ENCODE measurements around the gene CNTNAP2. TPM values are rescaled to one million over a fixed set of nuclear protein-coding genes. Genes with fewer than 3 reads are reported as not detected.

CNTNAP2 gene
- total and polyA plus RNA-seq, 12 donors = 0.07 to 0.77 (median 0.24) TPM

- H3K27ac ChIP-seq = no peak overlapping the region
- WGBS, 2 donors = 54 to 55% methylated on average over 1 of the region's 1 CpG
- ATAC-seq (no peak), DNase-seq (no peak)
- intact Hi-C loops (cut with DNase I) = no loop called here
- no peak overlapping the region for H3K4me3 ChIP-seq
- H3K9me3 ChIP-seq = peaks cover 0 to 18% (median 0%) of the 10 kb centered on the region in 11 donors
- TF ChIP-seq CTCF (IDR thresholded peaks at IDR 0.05) = no peak
- H3K27me3 ChIP-seq = no peaks in the 10 kb centered on the region
- no peaks in the 10 kb centered on the region for H3K36me3 ChIP-seq
- H3K4me1 ChIP-seq = no peaks in the 10 kb centered on the region
Observed at GRCh38 chr7:146262527-146262926, 145.9 kb downstream of the CNTNAP2 start.

GRCh38 chr7:146276888-146277287, 160.3 kb downstream of the CNTNAP2 start:
- no peak overlapping the region for H3K4me3 ChIP-seq
- H3K27me3 ChIP-seq = no peaks in the 10 kb centered on the region
- no peak overlapping the region for H3K27ac ChIP-seq
- 76 to 77% methylated on average over 3 of the region's 3 CpGs for WGBS, 2 donors
- no peak for TF ChIP-seq CTCF (IDR thresholded peaks at IDR 0.05)
- DNase-seq = no peak
- intact Hi-C loops (cut with DNase I) = no loop called here
- H3K4me1 ChIP-seq = no peaks in the 10 kb centered on the region
- no peaks in the 10 kb centered on the region for H3K9me3 ChIP-seq
- no peaks in the 10 kb centered on the region for H3K36me3 ChIP-seq
- ATAC-seq = no peak

GRCh38 chr7:146285418-146285817, 168.8 kb downstream of the CNTNAP2 start:
- Histone ChIP-seq H3K27ac (no peak overlapping the region), H3K9me3 (peaks cover 0 to 3% (median 0%) of the 10 kb centered on the region in 11 donors), H3K4me3 (no peak overlapping the region), H3K36me3 (no peaks in the 10 kb centered on the region), H3K4me1 (no peaks in the 10 kb centered on the region), H3K27me3 (no peaks in the 10 kb centered on the region)
- no peak for DNase-seq
- no peak for ATAC-seq
- TF ChIP-seq CTCF (IDR thresholded peaks at IDR 0.05) = no peak
- intact Hi-C loops (cut with DNase I) = no loop called here
- WGBS, 2 donors = 93% methylated on average over 1 of the region's 3 CpGs

- ATAC-seq (no peak), DNase-seq (no peak)
- intact Hi-C loops (cut with DNase I) = no loop called here
- H3K4me3 ChIP-seq = no peak overlapping the region
- H3K27me3 ChIP-seq = no peaks in the 10 kb centered on the region
- TF ChIP-seq CTCF (IDR thresholded peaks at IDR 0.05) = no peak
- H3K36me3 ChIP-seq = no peaks in the 10 kb centered on the region
- WGBS, 2 donors = 69 to 76% methylated on average over 3 of the region's 3 CpGs
- no peak overlapping the region for H3K27ac ChIP-seq
- peaks cover 0 to 3% (median 0%) of the 10 kb centered on the region in 11 donors for H3K9me3 ChIP-seq
- no peaks in the 10 kb centered on the region for H3K4me1 ChIP-seq
Observed at GRCh38 chr7:146290746-146291145, 174.1 kb downstream of the CNTNAP2 start.

Data from heart right ventricle (tissue), 16 donors.